ENCODE results near the gene ZNF235.
"Not testable (repeated sequence)": the region's sequence is repeated elsewhere in the genome, so short reads cannot be mapped to it uniquely, and the experiment has no call there.

Gene ZNF235

GRCh38 chr19:44304659-44305193, at the start of gene ZNF235:
TSS of gene ZNF235 (minus strand) at chr19:44305025. CDS start at chr19:44303404, 1,621 bp downstream.
- DNase-seq (ENCODE audit: extremely low spot score): peak; percentile 87
- ChIA-PET POLR2A (interaction anchor here (1.0 to 1.4 kb wide), 2 partner anchors 92 to 140 kb away, joined by 3 to 4 read pairs; partner anchors contain the start of genes ZNF226 and ZNF227), CTCF (interaction anchor here (0.7 kb wide), 1 partner anchor 266 kb away, joined by 3 read pairs; no protein-coding TSS in a partner anchor)
- TF ChIP-seq ELF4 (IDR thresholded peaks at IDR 0.05) (peak; percentile 75), SUZ12 (IDR thresholded peaks at IDR 0.05) (peak; percentile 69), TARDBP (IDR thresholded peaks at IDR 0.05) (no peak), CTBP1 (IDR thresholded peaks at IDR 0.05; ENCODE audit: borderline replicate concordance) (no peak), L3MBTL2 (conservative IDR thresholded peaks at IDR 0.05) (peak; percentile 84), FOXA1 (IDR thresholded peaks at IDR 0.05) (no peak)

DNA sequence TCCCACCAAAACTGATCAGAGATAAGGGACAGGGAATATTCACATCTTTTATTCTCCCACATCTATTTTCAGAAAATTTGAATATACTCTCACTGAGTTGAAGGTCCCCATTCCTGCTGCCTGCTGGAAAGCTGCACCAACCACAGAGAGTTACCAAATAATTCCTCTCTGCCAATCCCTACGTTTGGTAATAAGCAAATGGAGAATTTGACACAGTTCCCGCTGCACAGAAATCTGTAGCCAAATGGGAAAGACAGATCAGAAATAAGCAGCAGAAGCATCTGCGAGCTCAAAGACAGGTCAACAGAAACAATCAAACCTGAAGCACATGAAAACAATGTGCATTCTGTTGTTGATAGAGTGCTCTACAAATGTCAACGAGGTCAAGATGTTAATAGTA, 41.7 kb upstream of the ZNF235 start:
- ChIA-PET POLR2A (interaction anchor here (0.6 kb wide), 1 partner anchor 10 kb away, joined by 3 read pairs; the partner anchor contains the start of gene ZNF112), CTCF (no interaction called here)
- TF ChIP-seq LEF1 (IDR thresholded peaks at IDR 0.05; ENCODE audit: borderline replicate concordance): no peak
- no peak for TF ChIP-seq FOXM1 (IDR thresholded peaks at IDR 0.05; ENCODE audit: borderline replicate concordance)
- TF ChIP-seq, protein P1, sequence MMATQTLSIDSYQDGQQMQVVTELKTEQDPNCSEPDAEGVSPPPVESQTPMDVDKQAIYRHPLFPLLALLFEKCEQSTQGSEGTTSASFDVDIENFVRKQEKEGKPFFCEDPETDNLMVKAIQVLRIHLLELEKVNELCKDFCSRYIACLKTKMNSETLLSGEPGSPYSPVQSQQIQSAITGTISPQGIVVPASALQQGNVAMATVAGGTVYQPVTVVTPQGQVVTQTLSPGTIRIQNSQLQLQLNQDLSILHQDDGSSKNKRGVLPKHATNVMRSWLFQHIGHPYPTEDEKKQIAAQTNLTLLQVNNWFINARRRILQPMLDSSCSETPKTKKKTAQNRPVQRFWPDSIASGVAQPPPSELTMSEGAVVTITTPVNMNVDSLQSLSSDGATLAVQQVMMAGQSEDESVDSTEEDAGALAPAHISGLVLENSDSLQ (IDR thresholded peaks at IDR 0.05): no peak
- no peak for TF ChIP-seq FOXA1 (IDR thresholded peaks at IDR 0.05)
- TF ChIP-seq ARNT (IDR thresholded peaks at IDR 0.05): no peak
- no peak for TF ChIP-seq BHLHE40 (IDR thresholded peaks at IDR 0.05; ENCODE audit: borderline replicate concordance)
- no peak for TF ChIP-seq NFRKB (IDR thresholded peaks at IDR 0.05)
- no peak for TF ChIP-seq HDGF (IDR thresholded peaks at IDR 0.05; ENCODE audit: borderline replicate concordance)
- no peak for TF ChIP-seq SP1 (IDR thresholded peaks at IDR 0.05)
- no peak for TF ChIP-seq CTBP1 (IDR thresholded peaks at IDR 0.05; ENCODE audit: borderline replicate concordance)
- TF ChIP-seq FOXK2 (IDR thresholded peaks at IDR 0.05): no peak
- no peak for TF ChIP-seq ELF4 (IDR thresholded peaks at IDR 0.05)
- no peak for TF ChIP-seq SUZ12 (IDR thresholded peaks at IDR 0.05)

GRCh38 chr19:44345959-44346358, 41.1 kb upstream of the ZNF235 start:
- no peak for TF ChIP-seq L3MBTL2 (conservative IDR thresholded peaks at IDR 0.05)
- TF ChIP-seq SP1 (IDR thresholded peaks at IDR 0.05): no peak
- TF ChIP-seq FOXA1 (IDR thresholded peaks at IDR 0.05): no peak
- TF ChIP-seq BHLHE40 (IDR thresholded peaks at IDR 0.05; ENCODE audit: borderline replicate concordance): no peak
- TF ChIP-seq ELF4 (IDR thresholded peaks at IDR 0.05): no peak
- TF ChIP-seq CTBP1 (IDR thresholded peaks at IDR 0.05; ENCODE audit: borderline replicate concordance): no peak
- TF ChIP-seq, protein P1 (IDR thresholded peaks at IDR 0.05): no peak
- TF ChIP-seq FOXK2 (IDR thresholded peaks at IDR 0.05): no peak
- TF ChIP-seq SUZ12 (IDR thresholded peaks at IDR 0.05): no peak
- no peak for TF ChIP-seq LEF1 (IDR thresholded peaks at IDR 0.05; ENCODE audit: borderline replicate concordance)
- TF ChIP-seq NFRKB (IDR thresholded peaks at IDR 0.05): no peak
- no peak for TF ChIP-seq TARDBP (IDR thresholded peaks at IDR 0.05)
- no peak for TF ChIP-seq FOXM1 (IDR thresholded peaks at IDR 0.05; ENCODE audit: borderline replicate concordance)
- TF ChIP-seq ARNT (IDR thresholded peaks at IDR 0.05): no peak
- no peak for TF ChIP-seq HDGF (IDR thresholded peaks at IDR 0.05; ENCODE audit: borderline replicate concordance)
- TF ChIP-seq ZNF384 (IDR thresholded peaks at IDR 0.05): no peak

More for the DNA sequence above, 41.7 kb upstream of the ZNF235 start:
- DNase-seq (ENCODE audit: extremely low spot score): no peak

DNA sequence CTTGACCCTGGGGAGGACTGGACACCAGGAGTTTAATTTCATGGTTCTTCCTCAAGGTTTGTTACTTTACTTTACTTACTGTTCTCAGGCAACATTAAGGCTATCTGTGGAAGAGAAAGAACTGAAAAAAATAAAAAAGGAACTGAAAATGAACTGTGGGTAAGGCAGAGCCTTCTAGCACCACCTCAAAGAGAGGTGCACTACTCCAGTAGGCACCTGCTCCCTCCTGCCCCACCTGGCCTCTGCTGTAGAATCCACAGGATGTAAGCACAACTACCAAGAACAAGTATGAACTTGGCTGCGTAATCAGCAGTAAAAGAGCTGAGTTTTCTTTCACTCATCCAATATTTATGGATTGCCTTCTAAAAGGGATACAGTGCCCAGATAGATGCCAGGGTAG, 39.4 kb upstream of the ZNF235 start:
- CTCF ChIA-PET: no interaction called here
- no peak for DNase-seq (ENCODE audit: extremely low spot score)
- POLR2A ChIA-PET: no interaction called here
- TF ChIP-seq NFRKB (IDR thresholded peaks at IDR 0.05): no peak
- no peak for TF ChIP-seq ZNF384 (IDR thresholded peaks at IDR 0.05)

More at GRCh38 chr19:44345959-44346358, 41.1 kb upstream of the ZNF235 start:
- no peak for DNase-seq (ENCODE audit: extremely low spot score)
- ChIA-PET CTCF (no interaction called here), POLR2A (no interaction called here)

DNA sequence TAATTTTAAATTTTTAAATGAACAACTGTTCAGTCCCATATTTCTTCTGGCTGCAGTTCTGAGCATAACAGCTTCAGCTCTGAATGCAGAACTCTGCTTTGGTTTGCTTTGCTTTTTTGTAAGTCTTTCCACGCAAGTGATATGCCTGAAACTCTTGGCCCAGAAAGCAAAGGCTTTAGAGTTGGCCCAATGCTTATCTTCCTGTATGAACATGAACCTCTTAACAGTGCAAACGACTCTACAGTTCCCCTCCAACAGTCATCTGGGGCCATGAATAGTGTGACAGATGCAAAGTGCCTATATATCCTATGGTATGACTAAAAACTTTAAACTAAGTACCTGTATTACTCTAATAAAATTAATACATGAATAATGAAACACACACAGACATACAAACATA, 37.0 kb upstream of the ZNF235 start:
- no peak for DNase-seq (ENCODE audit: extremely low spot score)
- ChIA-PET CTCF (no interaction called here), POLR2A (no interaction called here)
- TF ChIP-seq NFRKB (IDR thresholded peaks at IDR 0.05): no peak

GRCh38 chr19:44334639-44335038, 29.8 kb upstream of the ZNF235 start:
- CTCF ChIA-PET; POLR2A ChIA-PET; DNase-seq (ENCODE audit: extremely low spot score): not testable (repeated sequence)

GRCh38 chr19:44332145-44332544, 27.3 kb upstream of the ZNF235 start:
- ChIA-PET POLR2A (no interaction called here), CTCF (no interaction called here)
- TF ChIP-seq SUZ12 (IDR thresholded peaks at IDR 0.05) (no peak), ZNF384 (IDR thresholded peaks at IDR 0.05) (no peak), CTBP1 (IDR thresholded peaks at IDR 0.05; ENCODE audit: borderline replicate concordance) (no peak), L3MBTL2 (conservative IDR thresholded peaks at IDR 0.05) (no peak), FOXM1 (IDR thresholded peaks at IDR 0.05; ENCODE audit: borderline replicate concordance) (no peak), TARDBP (IDR thresholded peaks at IDR 0.05) (no peak), FOXK2 (IDR thresholded peaks at IDR 0.05) (no peak), LEF1 (IDR thresholded peaks at IDR 0.05; ENCODE audit: borderline replicate concordance) (no peak), BHLHE40 (IDR thresholded peaks at IDR 0.05; ENCODE audit: borderline replicate concordance) (no peak), NFRKB (IDR thresholded peaks at IDR 0.05) (no peak), FOXA1 (IDR thresholded peaks at IDR 0.05) (no peak), HDGF (IDR thresholded peaks at IDR 0.05; ENCODE audit: borderline replicate concordance) (no peak), SP1 (IDR thresholded peaks at IDR 0.05) (no peak)
- DNase-seq (ENCODE audit: extremely low spot score): no peak
